Mesothelial cell of epicardium (in vitro differentiated cells): ENCODE measurements around the gene SUFU. TPM values are rescaled to one million over a fixed set of nuclear protein-coding genes. Genes with fewer than 3 reads are reported as not detected.
A peak's percentile ranks its signal among the peaks of the same experiment; 100 is the strongest.

Experiments
- DNase-seq, 2 experiments: peaks; one replicate each; pipeline ENCODE4 v3.0.0; 2021; ENCODE audit warnings: low spot score in 2 of 2; ENCODE audit not compliant: unreplicated experiment in 2 of 2
- H3K27ac Mint-ChIP-seq: 2 replicates; pipeline ENCODE4 v1.8.0; 2021; ENCODE audit warnings: mixed read lengths
- H3K27me3 Mint-ChIP-seq: 2 replicates; pipeline ENCODE4 v1.8.0; 2021; ENCODE audit warnings: low read depth, mixed read lengths
- H3K36me3 Mint-ChIP-seq: 2 replicates; pipeline ENCODE4 v1.8.0; 2021; ENCODE audit warnings: mixed read lengths
- H3K4me1 Mint-ChIP-seq: 2 replicates; pipeline ENCODE4 v1.8.0; 2021; ENCODE audit warnings: mixed read lengths
- H3K4me3 Mint-ChIP-seq: 2 replicates; pipeline ENCODE4 v1.8.0; 2021; ENCODE audit warnings: mild to moderate bottlenecking, moderate library complexity, mixed read lengths
- H3K9me3 Mint-ChIP-seq: 2 replicates; pipeline ENCODE4 v1.8.0; 2021; ENCODE audit warnings: mixed read lengths
- CTCF ChIP-seq: fragments of 200-600 bp; sonication (generic); IDR thresholded peaks from one replicate; pipeline ENCODE4 v1.5.0; 2021; ENCODE audit warnings: antibody characterized with exemption; ENCODE audit not compliant: unreplicated experiment
- total RNA-seq: library from RNA; stranded (reverse); gene quantifications from 3 replicates; pipeline ENCODE4 v1.2.1, GENCODE V29; 2021

SUFU gene
- total RNA-seq, 1 donor from 2014 or later: 33.4 TPM

- no peaks in the 10 kb centered on the region for H3K9me3 Mint-ChIP-seq
- H3K27me3 Mint-ChIP-seq: no peaks in the 10 kb centered on the region
- TF ChIP-seq CTCF: no peak
Measured at GRCh38 chr10:102509387-102509786, 5.6 kb downstream of the SUFU start.

GRCh38 chr10:102511583-102512274 lies 8.0 kb downstream of the SUFU start:
- H3K9me3 Mint-ChIP-seq: no peaks in the 10 kb centered on the region
- H3K4me1 Mint-ChIP-seq: peaks cover 15% of the 10 kb centered on the region
- no peak for DNase-seq
- no peak for TF ChIP-seq CTCF
- H3K4me3 Mint-ChIP-seq: no peak overlapping the region
- H3K36me3 Mint-ChIP-seq: peaks cover 20% of the 10 kb centered on the region
- H3K27ac Mint-ChIP-seq: peak overlapping the region; percentile 14
- no peaks in the 10 kb centered on the region for H3K27me3 Mint-ChIP-seq

More at GRCh38 chr10:102509387-102509786, 5.6 kb downstream of the SUFU start:
- Mint-ChIP-seq H3K4me3 (no peak overlapping the region), H3K4me1 (peaks cover 28% of the 10 kb centered on the region), H3K36me3 (peaks cover 20% of the 10 kb centered on the region), H3K27ac (no peak overlapping the region)
- DNase-seq: no peak

GRCh38 chr10:102514487-102515311 lies 10.9 kb downstream of the SUFU start:
- DNase-seq: no peak
- Mint-ChIP-seq H3K9me3 (no peaks in the 10 kb centered on the region), H3K27me3 (no peaks in the 10 kb centered on the region), H3K36me3 (peaks cover 19% of the 10 kb centered on the region), H3K4me3 (no peak overlapping the region), H3K27ac (no peak overlapping the region), H3K4me1 (peaks cover 14% of the 10 kb centered on the region)
- no peak for TF ChIP-seq CTCF

- no peak for DNase-seq
- Mint-ChIP-seq H3K27me3 (no peaks in the 10 kb centered on the region), H3K36me3 (peaks cover 22% of the 10 kb centered on the region), H3K4me1 (peaks cover 14% of the 10 kb centered on the region), H3K4me3 (no peak overlapping the region), H3K9me3 (no peaks in the 10 kb centered on the region), H3K27ac (no peak overlapping the region)
- no peak for TF ChIP-seq CTCF
Measured at GRCh38 chr10:102515724-102516123, 12.0 kb downstream of the SUFU start.

GRCh38 chr10:102517553-102517952 lies 13.8 kb downstream of the SUFU start:
- DNase-seq: no peak
- no peak overlapping the region for H3K4me3 Mint-ChIP-seq
- H3K9me3 Mint-ChIP-seq: no peaks in the 10 kb centered on the region
- peak overlapping the region; percentile 27 for H3K27ac Mint-ChIP-seq
- TF ChIP-seq CTCF: no peak
- H3K4me1 Mint-ChIP-seq: peaks cover 4% of the 10 kb centered on the region
- no peaks in the 10 kb centered on the region for H3K27me3 Mint-ChIP-seq
- peaks cover 20% of the 10 kb centered on the region for H3K36me3 Mint-ChIP-seq
